GM10248 (cell line): ENCODE data around the gene ANKS3.

Source experiments
- CTCF ChIA-PET: fragments of 300-600 bp; sonication (Branson Sonifier 250); formaldehyde crosslinking; extraction: SDS; loops from one replicate; lab custom pipeline; 2021; ENCODE audit warnings: antibody characterized with exemption; lab: Yijun Ruan, JAX
- POLR2A ChIA-PET: fragments of 350-650 bp; sonication (Branson Sonifier 250); formaldehyde crosslinking; extraction: SDS; loops from one replicate; lab custom pipeline; 2020; ENCODE audit warnings: antibody characterized with exemption; lab: Yijun Ruan, JAX
- DNase-seq: peaks from one replicate; pipeline ENCODE4 v3.0.0; 2012; ENCODE audit errors: extremely low spot score
- CTCF ChIP-seq: IDR thresholded peaks from 2 replicates; pipeline ENCODE4 v1.5.1; 2012; ENCODE audit warnings: mild to moderate bottlenecking, low read depth; ENCODE audit errors: extremely low read depth, missing control alignments, control extremely low read depth

The ANKS3 gene

DNA sequence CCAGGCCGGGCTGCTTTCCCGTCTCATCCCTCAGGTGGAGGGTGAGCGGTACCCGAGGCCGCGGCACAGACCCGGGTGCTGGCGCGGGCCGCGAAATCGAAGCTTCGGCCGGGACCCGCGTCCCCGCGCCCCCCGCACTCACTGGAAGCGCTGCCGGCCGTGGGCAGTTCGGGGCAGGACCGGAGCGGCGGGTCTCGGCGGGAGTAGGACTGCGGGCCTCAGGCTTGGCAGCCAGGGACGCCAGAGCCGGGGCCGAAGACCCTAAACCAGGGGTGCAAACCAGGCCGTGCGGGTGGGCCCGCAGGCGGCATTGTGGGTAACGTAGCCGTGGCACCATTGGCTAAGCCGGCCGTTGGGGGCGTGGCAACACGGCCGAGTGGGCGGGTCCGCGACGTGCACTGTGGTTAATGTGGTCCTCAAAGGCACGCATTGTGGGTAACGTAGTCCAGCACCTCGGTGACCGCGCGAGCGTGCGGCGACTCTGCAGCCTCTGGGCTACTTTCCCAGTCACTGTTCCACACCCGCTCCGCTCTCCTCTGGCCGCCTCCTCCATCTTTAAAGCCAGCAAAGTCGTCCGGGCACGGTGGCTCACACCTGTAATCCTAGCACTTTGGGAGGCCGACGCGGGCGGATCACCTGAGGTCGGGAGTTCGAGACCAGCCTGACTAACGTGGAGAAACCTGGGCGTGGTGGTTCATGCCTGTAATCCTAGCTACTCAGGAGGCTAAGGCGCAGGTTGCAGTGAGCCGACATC lies 33.0 kb upstream of the ANKS3 start, which contains the start of gene ZNF500:
Gene ZNF500, minus strand, starts transcription at position 288 of the 754 bp plus-strand sequence. CDS start 1,184 bp downstream, outside the sequence.
- DNase-seq: peak; percentile 97
- POLR2A ChIA-PET: interaction anchor here (1.4 kb wide), 1 partner anchor 267 kb away, joined by 5 read pairs; the partner anchor contains the start of gene NAGPA
- TF ChIP-seq CTCF: no peak
- CTCF ChIA-PET: interaction anchor here (1.3 kb wide), 1 partner anchor 13 kb away, joined by 3 read pairs; no protein-coding TSS in a partner anchor

DNA sequence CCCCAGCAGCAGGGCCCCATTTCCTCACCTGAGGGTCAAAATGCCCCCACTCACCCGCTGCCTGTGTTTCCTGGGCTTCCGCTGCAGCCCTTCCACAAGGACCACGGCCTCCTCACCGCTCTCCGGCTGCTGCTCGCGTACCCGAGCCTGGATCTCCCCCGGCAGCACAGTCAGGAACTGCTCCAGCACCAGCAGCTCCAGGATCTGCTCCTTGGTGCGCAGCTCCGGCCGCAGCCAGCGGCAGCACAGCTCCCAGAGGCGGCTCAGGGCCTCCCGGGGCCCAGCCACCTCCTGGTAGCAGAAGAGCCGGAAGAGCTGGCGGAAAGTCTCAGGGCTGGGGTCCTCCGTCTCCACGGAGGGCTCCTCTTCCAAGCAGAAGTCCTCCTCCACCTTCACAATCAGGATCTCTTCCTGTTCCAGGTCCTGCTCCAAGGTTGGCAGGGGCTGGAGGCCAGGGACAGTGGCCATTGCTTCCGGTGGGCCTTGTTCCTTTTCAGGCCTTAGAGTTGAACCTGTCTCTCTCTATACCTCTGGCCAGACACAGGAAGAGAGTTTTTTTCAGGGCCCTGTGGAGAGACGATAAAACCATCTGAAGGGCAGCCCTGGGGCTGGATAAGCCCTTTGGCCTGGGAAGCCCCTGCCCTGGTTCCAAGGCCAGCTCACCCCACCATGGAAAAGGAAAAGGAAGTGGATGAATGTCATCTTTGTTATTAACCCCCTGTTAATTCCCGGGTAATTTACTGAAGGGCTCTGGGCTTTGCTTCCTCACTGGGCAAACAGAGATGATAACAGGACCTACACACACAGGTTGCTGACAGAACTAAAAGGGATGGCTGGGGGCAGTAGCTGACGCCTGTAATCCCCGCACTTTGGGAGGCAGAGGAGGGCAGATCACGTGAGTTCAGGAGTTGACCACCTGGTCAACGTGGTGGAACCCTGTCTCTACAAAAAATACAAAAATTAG lies 31.7 kb upstream of the ANKS3 start:
- DNase-seq: no peak
- ChIA-PET POLR2A (no interaction called here), CTCF (interaction anchor here (1.1 to 1.4 kb wide), 3 partner anchors 14 to 142 kb away, joined by 3 to 4 read pairs (median 3); partner anchors contain the start of genes DNAAF8 and MGRN1)
- no peak for TF ChIP-seq CTCF

GRCh38 chr16:4763791-4764190 lies 29.7 kb upstream of the ANKS3 start:
- POLR2A ChIA-PET: interaction anchor here (0.7 kb wide), 1 partner anchor 12 kb away, joined by 5 read pairs; no protein-coding TSS in a partner anchor

DNA sequence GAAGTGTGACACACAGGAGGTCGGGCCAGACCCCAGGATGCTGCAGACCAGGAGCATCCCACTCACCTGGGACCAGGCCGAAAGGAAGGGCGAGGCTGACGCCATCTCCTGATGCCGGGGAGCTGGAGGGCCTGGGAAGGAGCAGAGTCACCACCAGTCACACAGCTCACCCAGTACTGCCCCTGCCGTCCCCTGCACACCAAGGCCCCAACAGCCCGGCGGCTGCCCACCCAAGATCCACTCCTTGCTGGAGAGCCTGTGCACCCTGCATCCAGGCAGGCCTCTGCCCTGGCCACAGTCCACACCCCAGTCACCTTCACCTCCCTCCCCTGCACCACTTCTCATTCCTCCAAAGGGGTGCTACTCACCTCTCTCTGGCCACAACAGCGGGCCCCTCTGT lies 28.1 kb upstream of the ANKS3 start:
- DNase-seq: no peak
- no peak for TF ChIP-seq CTCF
- ChIA-PET CTCF (interaction anchor here (1.7 kb wide), 1 partner anchor 45 kb away, joined by 3 read pairs; no protein-coding TSS in a partner anchor), POLR2A (no interaction called here)

More at GRCh38 chr16:4763791-4764190, 29.7 kb upstream of the ANKS3 start:
- no peak for TF ChIP-seq CTCF
- DNase-seq: no peak
- CTCF ChIA-PET: interaction anchor here (1.0 to 1.1 kb wide), 2 partner anchors 13 to 25 kb away, joined by 3 read pairs; no protein-coding TSS in a partner anchor

DNA sequence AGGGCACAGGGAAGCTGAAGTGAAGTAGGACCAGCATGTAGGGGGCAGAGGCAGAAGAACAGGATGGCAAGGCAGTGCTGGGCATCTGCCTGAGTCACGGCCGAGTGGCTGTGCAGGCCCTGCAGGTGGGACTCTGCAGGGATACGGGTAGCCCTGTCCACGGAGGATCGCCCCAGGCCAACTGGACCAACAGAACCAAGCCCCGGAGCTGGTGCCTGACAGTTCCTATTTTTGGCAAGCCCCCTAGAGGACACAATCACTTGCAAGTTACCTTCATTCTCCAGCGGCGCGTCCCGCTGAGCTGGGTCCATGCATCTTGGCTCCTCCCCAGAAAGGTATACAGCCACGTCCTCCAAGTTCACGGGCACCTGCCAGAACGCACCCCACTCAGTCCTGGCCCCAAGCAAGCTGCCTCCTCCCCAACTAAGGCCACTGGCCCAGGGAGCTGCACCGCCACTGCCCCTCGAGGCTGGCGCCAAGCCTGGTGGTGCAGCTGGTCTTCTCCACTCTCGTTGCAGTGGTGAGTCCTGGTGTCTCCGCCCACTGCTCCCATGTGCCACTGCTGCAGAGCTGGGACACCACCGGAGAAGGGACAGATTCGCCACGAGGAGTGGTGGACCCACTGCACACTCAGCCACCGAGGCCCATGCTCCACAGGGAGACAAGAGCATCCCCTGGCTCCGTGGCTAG lies 26.3 kb upstream of the ANKS3 start:
- no peak for TF ChIP-seq CTCF
- ChIA-PET POLR2A (interaction anchor here (0.8 to 1.0 kb wide), 3 partner anchors 8 to 135 kb away, joined by 3 read pairs; partner anchors contain the start of gene MGRN1), CTCF (interaction anchor here (1.0 kb wide), 1 partner anchor 26 kb away, joined by 4 read pairs; the partner anchor contains the start of genes ANKS3 and DNAAF8)

DNA sequence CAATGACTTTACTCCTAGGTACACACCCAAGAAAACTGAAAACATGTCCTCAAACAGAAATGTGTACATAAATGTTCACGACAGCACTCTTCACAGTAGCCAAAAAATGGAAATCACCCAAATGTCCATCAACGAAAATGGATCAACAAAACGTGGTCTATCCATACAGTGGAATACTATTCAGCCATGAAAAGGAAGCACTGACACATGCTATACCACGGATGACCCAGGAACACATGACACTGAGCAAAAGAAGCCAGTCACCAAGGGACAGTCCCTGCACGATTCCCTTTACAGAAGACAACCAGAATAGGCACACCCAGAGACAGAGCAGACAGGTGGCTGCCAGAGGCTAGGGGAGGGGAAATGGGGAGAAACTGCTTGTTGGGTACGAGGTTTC lies 21.6 kb upstream of the ANKS3 start:
- no peak for TF ChIP-seq CTCF
- POLR2A ChIA-PET: no interaction called here
- CTCF ChIA-PET: interaction anchor here (1.0 kb wide), 1 partner anchor 11 kb away, joined by 4 read pairs; no protein-coding TSS in a partner anchor
- no peak for DNase-seq

More for the DNA sequence above, 26.3 kb upstream of the ANKS3 start:
- no peak for DNase-seq
